ENCODE results near the gene MKLN1. TPM values are rescaled to one million over a fixed set of nuclear protein-coding genes. Genes with fewer than 3 reads are reported as not detected.
"Not testable (repeated sequence)": the region's sequence is repeated elsewhere in the genome, so short reads cannot be mapped to it uniquely, and the experiment has no call there.

The MKLN1 gene
- total and polyA plus RNA-seq, 7 donors, result 14.7 to 70.8 (median 42.9) TPM

DNA sequence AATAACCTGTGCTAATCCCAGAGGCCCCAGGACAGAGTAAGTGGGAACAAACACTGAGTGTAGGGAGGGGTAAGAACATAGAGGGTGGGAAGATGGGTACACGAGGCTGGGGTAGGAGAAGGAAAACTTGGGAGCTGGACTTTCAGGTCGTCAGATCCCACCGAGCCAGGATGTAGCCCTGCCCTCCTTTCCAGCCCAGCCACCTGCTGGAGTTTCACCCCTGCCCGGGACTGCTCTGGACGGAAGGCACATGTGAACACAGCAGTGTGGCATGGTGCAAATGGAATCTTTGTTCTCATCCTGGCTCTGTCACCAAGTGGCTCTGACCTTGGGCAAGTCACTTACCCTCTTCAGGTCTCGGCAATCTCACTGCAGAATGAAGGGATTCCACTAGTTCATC is 176.0 kb downstream of the MKLN1 start:
- Histone ChIP-seq H3K27ac (peak overlapping the region; percentile 16), H3K4me1 (peaks cover 14% of the 10 kb centered on the region), H3K9me3 (no peaks in the 10 kb centered on the region), H3K36me3 (ENCODE audit: insufficient read depth in 1 of 2, low read depth in 1 of 2) (peaks cover 0 to 35% of the 10 kb centered on the region in 2 donors), H3K4me3 (no peak overlapping the region), H3K27me3 (ENCODE audit: insufficient read depth in 3 of 3, low read length in 2 of 3) (no peaks in the 10 kb centered on the region)
- TF ChIP-seq, protein P1, sequence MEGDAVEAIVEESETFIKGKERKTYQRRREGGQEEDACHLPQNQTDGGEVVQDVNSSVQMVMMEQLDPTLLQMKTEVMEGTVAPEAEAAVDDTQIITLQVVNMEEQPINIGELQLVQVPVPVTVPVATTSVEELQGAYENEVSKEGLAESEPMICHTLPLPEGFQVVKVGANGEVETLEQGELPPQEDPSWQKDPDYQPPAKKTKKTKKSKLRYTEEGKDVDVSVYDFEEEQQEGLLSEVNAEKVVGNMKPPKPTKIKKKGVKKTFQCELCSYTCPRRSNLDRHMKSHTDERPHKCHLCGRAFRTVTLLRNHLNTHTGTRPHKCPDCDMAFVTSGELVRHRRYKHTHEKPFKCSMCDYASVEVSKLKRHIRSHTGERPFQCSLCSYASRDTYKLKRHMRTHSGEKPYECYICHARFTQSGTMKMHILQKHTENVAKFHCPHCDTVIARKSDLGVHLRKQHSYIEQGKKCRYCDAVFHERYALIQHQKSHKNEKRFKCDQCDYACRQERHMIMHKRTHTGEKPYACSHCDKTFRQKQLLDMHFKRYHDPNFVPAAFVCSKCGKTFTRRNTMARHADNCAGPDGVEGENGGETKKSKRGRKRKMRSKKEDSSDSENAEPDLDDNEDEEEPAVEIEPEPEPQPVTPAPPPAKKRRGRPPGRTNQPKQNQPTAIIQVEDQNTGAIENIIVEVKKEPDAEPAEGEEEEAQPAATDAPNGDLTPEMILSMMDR (IDR thresholded peaks at IDR 0.05), result no peak
- no peak for DNase-seq
- WGBS, 3 donors, result 19 to 38% (median 24%) methylated on average over 6 of the region's 6 CpGs
- peak in 2 of 4 donors; percentile 5 to 14 for ATAC-seq
- intact Hi-C loops (cut with DNase I), result no loop called here

DNA sequence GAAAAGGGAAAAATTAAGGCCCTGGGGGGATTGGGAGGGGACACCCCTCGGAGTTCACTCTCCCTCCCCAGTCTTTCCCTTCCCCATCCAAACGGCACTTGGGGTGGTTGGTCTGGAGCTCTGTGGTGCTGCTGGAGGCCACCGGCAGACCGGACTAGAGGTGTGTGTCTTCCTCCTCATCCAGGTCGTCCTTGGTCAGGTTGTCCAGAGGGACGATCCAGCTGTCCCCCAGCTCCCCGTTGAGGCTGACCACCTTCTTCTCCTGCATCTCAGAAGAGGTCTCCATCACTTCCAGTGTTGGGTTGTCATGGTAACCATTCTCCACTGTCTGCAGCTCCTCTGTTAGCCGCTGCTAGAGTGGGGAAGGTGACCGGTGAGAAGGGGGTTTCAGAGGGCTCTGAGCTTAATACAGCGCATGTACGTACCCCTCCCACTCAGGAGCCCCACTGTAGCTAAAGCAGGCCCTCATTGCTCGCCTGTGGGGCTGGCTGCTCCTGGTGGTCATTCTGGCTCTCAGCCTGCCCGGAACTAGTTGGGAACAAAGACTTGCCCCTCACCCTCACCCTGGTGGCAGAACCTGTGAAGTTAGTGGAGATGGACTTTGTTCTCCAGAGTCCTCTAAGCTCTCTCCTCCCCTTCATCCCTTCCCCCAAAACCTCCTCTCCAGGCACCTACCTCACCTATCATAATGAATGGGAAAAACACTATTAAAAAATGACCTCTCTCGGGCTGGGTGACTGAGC is 176.7 kb downstream of the MKLN1 start:
- WGBS, 3 donors, result 82 to 85% (median 82%) methylated on average over 14 of the region's 14 CpGs
- Histone ChIP-seq H3K9me3 (no peaks in the 10 kb centered on the region), H3K27me3 (ENCODE audit: insufficient read depth in 3 of 3, low read length in 2 of 3) (no peaks in the 10 kb centered on the region), H3K4me1 (peaks cover 14% of the 10 kb centered on the region), H3K36me3 (ENCODE audit: insufficient read depth in 1 of 2, low read depth in 1 of 2) (peaks cover 0 to 29% of the 10 kb centered on the region in 2 donors), H3K4me3 (no peak overlapping the region), H3K27ac (no peak overlapping the region)
- TF ChIP-seq, protein P1 (IDR thresholded peaks at IDR 0.05), result no peak
- intact Hi-C loops (cut with DNase I), result no loop called here
- no peak for ATAC-seq
- DNase-seq, result no peak

DNA sequence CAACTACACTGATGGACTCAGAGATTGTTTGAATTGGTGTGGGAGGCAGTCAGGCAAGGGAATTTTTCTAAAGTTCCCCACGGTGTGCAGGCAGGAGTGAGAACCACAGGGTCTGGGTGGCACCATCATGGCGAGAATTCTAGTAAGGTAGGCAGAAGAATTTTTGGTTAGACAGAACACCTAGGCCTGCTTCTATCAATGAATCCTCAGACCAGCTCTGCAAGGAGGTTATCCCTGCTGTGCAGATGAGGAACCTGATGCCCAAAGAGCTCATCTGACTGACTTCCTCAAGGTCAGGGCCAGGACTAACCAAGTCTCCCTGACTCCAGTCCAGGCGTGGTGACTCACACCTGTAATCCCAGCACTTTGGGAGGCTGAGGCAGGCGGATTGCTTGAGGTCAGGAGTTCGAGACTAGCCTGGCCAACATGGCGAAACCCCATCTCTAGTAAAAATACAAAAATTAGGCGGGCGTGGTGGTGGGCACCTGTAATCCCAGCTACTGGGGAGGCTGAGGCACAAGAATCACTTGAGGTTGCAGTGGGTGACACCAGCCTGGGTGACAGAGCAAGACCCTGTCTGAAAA is 177.5 kb downstream of the MKLN1 start:
- H3K4me3 ChIP-seq; ATAC-seq; H3K27ac ChIP-seq; H3K9me3 ChIP-seq; H3K27me3 ChIP-seq (ENCODE audit: insufficient read depth in 3 of 3, low read length in 2 of 3); intact Hi-C loops (cut with DNase I); DNase-seq: not testable (repeated sequence)
- WGBS, 3 donors, result 90 to 91% (median 91%) methylated on average over 8 of the region's 8 CpGs
- H3K36me3 ChIP-seq (ENCODE audit: insufficient read depth in 1 of 2, low read depth in 1 of 2), result peaks cover 0 to 30% of the 10 kb centered on the region in 2 donors
- H3K4me1 ChIP-seq, result peaks cover 14% of the 10 kb centered on the region

DNA sequence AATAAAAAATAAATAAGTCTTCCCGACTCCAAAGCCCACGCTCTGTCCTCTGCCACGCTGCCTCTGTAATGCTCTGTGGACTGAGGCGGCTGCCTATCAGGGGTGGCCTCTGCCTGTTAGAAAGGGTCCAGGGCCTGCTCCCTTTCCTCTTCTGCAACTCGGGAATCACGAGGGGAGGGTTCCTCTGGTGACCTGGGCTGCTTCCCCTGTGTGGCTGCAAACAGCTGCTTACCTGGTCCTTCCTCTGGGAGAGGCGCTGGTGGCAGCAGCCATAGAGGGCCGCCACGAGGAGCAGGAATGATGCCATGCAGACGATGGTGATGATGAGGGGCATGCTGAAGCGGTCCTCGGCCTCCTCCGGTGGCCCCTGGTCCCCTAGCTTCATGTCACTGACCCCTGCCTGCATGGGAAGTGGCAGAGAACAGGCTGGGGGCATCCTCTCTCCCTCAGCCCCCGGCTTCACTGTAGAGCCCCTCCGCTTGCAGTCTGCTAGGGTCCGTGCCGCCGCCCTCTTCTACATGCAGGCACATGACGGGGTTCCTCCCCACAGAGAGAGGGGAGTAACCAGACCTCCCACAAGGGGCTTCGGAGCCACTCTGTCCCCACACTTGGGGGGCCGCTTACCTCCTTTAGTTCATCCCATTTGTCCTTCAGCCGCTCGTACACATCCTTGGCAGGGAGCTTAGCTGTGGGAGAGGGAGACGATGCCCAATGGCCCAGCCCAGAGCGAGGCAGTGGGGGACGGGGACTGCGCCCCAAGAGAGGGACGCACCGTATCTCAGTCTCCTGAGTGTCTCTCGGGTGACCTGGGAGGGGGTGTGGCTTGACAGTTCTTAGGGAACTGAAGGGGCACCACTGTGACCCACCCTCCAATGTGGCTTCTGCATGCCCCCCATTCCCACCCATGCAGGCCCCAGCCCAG is 178.2 kb downstream of the MKLN1 start:
- intact Hi-C loops (cut with DNase I), result no loop called here
- peaks cover 0 to 27% of the 10 kb centered on the region in 2 donors for H3K36me3 ChIP-seq (ENCODE audit: insufficient read depth in 1 of 2, low read depth in 1 of 2)
- WGBS, 3 donors, result 82 to 89% (median 87%) methylated on average over 30 of the region's 30 CpGs
- no peak overlapping the region for H3K27ac ChIP-seq
- no peak for ATAC-seq
- no peaks in the 10 kb centered on the region for H3K27me3 ChIP-seq (ENCODE audit: insufficient read depth in 3 of 3, low read length in 2 of 3)
- no peak overlapping the region for H3K4me3 ChIP-seq
- DNase-seq, result no peak
- peaks cover 14% of the 10 kb centered on the region for H3K4me1 ChIP-seq
- no peaks in the 10 kb centered on the region for H3K9me3 ChIP-seq
- TF ChIP-seq, protein P1 (IDR thresholded peaks at IDR 0.05), result no peak

DNA sequence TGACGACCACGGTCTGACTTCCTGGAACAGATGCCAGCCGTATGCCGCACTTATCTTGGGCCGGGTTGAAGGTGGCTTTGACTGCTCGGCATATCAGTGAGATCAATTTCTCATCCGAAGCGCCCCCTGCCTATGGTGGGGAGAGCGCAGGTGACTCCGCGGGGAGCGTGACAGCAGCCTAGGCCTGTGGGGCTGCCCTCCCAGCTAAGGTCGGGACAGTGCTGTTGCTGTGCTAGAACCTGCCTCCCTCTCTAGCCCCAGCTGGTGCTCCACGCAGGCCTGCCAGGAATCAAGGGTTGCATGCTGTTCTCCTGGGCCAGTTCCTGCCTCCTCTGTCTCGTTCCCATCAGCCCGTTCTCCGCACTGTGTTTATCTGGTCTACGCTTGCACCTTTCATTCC is 178.9 kb downstream of the MKLN1 start:
- ATAC-seq, result no peak
- H3K27ac ChIP-seq, result no peak overlapping the region
- no peak overlapping the region for H3K4me3 ChIP-seq
- TF ChIP-seq, protein P1 (IDR thresholded peaks at IDR 0.05), result no peak
- intact Hi-C loops (cut with DNase I), result no loop called here
- WGBS, 3 donors, result 71 to 78% (median 76%) methylated on average over 18 of the region's 18 CpGs
- no peaks in the 10 kb centered on the region for H3K27me3 ChIP-seq (ENCODE audit: insufficient read depth in 3 of 3, low read length in 2 of 3)
- peaks cover 15% of the 10 kb centered on the region for H3K4me1 ChIP-seq
- peaks cover 0 to 27% of the 10 kb centered on the region in 2 donors for H3K36me3 ChIP-seq (ENCODE audit: insufficient read depth in 1 of 2, low read depth in 1 of 2)
- no peak for DNase-seq
- no peaks in the 10 kb centered on the region for H3K9me3 ChIP-seq
